Bronchial epithelial cell (primary cell): ENCODE results near the gene CORO1C. TPM values are rescaled to one million over a fixed set of nuclear protein-coding genes. Genes with fewer than 3 reads are reported as not detected.

Experiments
- DNase-seq: peaks from one replicate; pipeline ENCODE4 v3.0.0-alpha.2; 2010; ENCODE audit warnings: low read depth
- FAIRE-seq: peaks from 2 replicates; lab custom pipeline; 2011; peaks lifted over from hg19 to GRCh38; lab: Jason Lieb, UNC
- H3K27me3 ChIP-seq: 2 replicates; pipeline ENCODE4 v1.5.1; 2011; ENCODE audit warnings: low read length; ENCODE audit not compliant: control insufficient read depth, insufficient read depth
- H3K36me3 ChIP-seq: 2 replicates; pipeline ENCODE4 v1.5.1; 2011; ENCODE audit warnings: low read length; ENCODE audit not compliant: control insufficient read depth, insufficient read depth
- H3K4me3 ChIP-seq: 2 replicates; pipeline ENCODE4 v1.5.1; 2011; ENCODE audit warnings: mild to moderate bottlenecking, low read depth, low read length, control low read depth
- total RNA-seq: library from RNA; depleted of rRNA; stranded (reverse); fragments of >200 nt; gene quantifications from 2 replicates; pipeline ENCODE4 v1.2.1, GENCODE V29; 2014
- TF ChIP-seq, protein P1 (sequence below): IDR thresholded peaks from 2 replicates; pipeline ENCODE4 v1.5.1; 2011; ENCODE audit warnings: mild to moderate bottlenecking, moderate library complexity, low read length, control low read depth, inconsistent platforms; ENCODE audit not compliant: insufficient read depth, severe bottlenecking

The CORO1C gene
- total RNA-seq, 1 donor from 2014 or later: 152 TPM

DNA sequence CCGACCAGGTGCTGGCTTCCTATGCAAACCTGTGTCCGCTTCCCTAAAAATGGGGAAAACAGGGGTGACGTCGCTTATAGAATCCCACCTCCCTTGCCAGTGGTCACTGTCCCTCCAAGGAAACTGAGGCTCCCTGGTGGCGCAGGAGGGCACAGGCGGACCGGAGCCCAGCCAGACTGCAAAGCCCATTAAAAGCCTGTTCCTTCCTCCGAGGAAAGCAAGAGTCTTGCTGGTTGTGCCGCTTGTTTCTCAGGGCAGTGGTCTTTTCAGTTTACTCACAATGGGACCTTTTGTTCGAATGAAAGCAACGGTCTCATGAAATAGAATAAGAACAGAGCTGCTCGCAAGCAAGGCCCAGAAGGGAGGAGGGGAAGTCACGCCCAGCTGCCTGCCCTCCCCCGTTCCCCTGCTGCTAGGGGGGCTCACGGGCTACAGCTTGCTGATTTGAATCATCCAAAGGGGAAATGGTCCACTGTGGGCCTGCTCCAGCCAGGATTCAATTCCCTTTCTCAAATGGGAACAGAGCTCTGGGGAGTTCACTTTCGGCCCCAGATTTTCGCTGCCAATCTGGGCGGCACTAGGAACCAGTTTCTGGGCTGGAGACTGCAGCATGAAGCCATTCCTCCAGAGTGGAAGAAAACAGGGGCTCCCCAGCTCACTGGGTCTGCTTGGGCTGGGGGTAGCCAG is 93.0 kb downstream of the CORO1C start:
- DNase-seq: no peak
- FAIRE-seq: no peak
- no peaks in the 10 kb centered on the region for H3K36me3 ChIP-seq
- TF ChIP-seq, protein P1, sequence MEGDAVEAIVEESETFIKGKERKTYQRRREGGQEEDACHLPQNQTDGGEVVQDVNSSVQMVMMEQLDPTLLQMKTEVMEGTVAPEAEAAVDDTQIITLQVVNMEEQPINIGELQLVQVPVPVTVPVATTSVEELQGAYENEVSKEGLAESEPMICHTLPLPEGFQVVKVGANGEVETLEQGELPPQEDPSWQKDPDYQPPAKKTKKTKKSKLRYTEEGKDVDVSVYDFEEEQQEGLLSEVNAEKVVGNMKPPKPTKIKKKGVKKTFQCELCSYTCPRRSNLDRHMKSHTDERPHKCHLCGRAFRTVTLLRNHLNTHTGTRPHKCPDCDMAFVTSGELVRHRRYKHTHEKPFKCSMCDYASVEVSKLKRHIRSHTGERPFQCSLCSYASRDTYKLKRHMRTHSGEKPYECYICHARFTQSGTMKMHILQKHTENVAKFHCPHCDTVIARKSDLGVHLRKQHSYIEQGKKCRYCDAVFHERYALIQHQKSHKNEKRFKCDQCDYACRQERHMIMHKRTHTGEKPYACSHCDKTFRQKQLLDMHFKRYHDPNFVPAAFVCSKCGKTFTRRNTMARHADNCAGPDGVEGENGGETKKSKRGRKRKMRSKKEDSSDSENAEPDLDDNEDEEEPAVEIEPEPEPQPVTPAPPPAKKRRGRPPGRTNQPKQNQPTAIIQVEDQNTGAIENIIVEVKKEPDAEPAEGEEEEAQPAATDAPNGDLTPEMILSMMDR: no peak
- no peak overlapping the region for H3K4me3 ChIP-seq
- no peaks in the 10 kb centered on the region for H3K27me3 ChIP-seq

DNA sequence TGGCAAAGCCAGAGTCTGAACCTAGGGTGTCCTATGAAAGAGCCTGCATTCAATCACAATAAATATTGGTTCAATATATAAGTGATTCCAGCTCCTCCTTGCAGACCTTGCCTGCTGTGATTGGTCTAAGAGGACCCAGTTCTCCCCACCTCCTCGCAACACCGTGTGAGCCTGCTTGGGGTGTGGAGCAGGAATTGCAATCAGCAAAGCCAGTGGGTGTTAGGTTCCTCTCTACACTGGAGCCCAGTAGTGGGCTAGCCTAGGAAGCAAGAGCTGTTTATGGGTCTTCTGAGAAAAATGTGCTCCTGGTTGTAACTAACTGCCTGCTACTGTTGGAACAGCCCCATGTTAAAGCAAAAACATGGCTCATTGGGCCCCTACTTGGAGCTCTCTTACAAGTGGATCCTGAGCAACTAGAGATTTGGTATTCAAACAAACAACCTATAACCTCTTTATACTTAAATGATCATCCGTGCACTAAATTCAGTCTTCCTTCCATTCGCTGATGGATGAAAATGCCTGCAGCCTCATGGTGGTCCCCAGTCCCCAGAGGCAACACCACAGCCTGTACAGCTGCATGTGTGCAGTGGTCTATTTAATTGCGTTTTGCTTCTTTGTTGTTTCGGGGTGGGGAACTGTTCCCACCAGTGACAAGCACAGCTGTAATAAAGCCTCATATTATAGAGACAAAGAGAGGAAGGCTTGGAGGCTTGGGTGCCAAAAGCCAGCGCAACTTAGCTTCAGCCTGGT is 93.9 kb downstream of the CORO1C start:
- TF ChIP-seq, protein P1: no peak
- no peaks in the 10 kb centered on the region for H3K27me3 ChIP-seq
- DNase-seq: no peak
- FAIRE-seq: no peak
- H3K36me3 ChIP-seq: no peaks in the 10 kb centered on the region
- no peak overlapping the region for H3K4me3 ChIP-seq

DNA sequence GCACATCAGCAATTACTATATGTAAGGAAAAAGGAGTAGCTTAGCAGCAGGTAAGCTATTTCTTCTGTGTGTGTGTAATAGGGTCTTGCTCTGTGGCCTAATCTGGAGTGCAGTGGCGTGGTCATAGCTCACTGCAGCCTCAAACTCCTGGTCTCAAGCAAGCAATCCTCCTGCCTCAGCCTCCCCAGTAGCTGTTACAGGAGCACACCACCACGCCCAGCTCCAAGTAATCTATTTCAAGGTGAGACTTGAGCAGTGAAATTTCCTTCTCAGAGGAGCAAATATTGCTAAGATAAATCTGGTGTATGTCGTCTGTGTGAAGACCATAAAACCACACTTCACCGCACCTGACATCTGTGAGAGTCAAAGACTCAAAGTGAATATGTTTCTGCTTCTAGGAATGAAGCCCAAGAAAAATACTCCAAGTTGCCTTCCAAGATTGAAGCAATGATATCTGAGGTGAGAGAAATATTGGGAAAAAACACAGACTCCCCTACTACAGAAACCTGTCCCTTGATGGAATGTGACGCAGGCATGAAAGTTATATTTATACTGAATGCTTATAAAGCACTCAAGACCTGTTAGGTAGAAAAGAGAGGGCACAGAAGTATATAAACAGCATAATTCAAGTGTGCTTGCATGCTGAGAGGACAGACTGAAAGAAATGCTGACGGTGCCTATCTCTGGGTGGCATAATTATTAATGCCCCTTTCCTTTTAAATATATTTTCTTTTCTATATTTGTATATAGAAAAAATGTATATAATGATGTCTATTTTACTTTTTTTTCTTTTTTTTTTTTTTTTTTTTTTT is 95.1 kb downstream of the CORO1C start:
- DNase-seq: no peak

DNA sequence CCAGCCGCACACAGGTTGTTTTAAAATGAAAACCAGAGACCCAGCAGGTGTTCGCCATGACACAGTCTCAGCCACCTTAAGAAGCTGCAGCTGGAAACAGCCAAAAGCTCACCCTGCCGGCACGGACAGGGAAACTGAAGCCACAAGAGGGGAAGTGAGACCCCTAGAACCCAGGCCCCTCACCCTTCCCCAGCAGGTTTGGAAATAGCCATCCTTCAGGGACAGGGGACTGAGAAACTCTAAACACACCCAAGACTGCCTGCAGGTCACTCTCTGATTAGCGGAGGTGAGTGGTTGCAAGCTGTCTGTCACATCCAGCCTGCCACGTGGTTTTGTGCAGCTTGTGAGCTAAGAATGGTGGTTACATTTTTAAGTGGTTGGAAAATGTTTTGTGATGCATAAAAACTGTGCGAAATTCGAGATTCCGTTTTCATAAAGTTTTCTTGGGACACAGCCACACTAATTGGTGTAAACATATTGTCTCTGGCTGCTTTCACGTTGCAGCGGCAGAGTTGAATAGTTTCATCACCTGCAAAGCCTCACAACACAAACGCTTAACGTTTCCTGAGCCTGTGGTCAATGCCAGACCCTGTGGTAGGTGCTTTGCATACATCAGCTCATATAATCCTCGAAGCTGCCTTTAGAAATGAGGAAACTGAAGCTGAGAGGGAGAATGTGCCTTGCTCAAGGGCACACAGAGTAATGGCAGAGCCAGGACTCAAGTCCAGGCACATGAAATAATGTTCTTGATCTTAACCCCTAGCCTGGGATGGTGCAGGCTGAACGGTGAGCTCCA is 95.9 kb downstream of the CORO1C start:
- Histone ChIP-seq H3K27me3 (no peaks in the 10 kb centered on the region), H3K36me3 (no peaks in the 10 kb centered on the region), H3K4me3 (no peak overlapping the region)
- no peak for DNase-seq
- FAIRE-seq: no peak
- TF ChIP-seq, protein P1: no peak

More for the DNA sequence above, 95.1 kb downstream of the CORO1C start:
- TF ChIP-seq, protein P1: no peak
- no peak for FAIRE-seq
- Histone ChIP-seq H3K36me3 (no peaks in the 10 kb centered on the region), H3K4me3 (no peak overlapping the region), H3K27me3 (no peaks in the 10 kb centered on the region)

DNA sequence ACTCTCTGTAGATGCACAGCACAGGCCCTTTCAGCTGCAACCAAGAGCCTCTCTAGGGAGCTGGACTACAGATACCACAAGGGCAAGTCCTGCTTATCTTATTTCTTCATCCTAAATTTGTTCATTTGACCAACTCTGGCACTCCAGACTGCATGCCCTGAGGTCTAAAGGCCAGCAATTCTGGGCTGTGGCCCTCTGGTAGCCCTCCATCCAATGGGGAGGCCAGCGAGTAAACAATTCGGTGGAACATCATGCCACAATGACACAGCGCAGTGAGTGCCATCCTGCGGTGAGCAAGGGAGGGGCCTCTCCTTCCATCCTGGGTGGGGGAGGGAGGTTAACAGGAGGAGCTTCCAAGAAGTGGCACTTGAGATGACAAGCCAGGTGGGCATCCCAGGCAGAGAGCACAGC is 97.0 kb downstream of the CORO1C start:
- Histone ChIP-seq H3K27me3 (no peaks in the 10 kb centered on the region), H3K4me3 (no peak overlapping the region), H3K36me3 (no peaks in the 10 kb centered on the region)
- FAIRE-seq (no peak), DNase-seq (no peak)
- TF ChIP-seq, protein P1: no peak
